GM12864 (cell line): Measurements from ENCODE around the gene ANTXR1.
"Not testable (repeated sequence)": the region's sequence is repeated elsewhere in the genome, so short reads cannot be mapped to it uniquely, and the experiment has no call there.

ENCODE experiments used
- DNase-seq: peaks from one replicate; pipeline ENCODE4 v3.0.0-alpha.2; 2011; ENCODE audit warnings: low read depth
- H3K4me3 ChIP-seq: 2 replicates; pipeline ENCODE4 v1.5.1; 2011; ENCODE audit warnings: mild to moderate bottlenecking, low read depth, low read length, control low read depth
- TF ChIP-seq, protein P1 (sequence below): IDR thresholded peaks from 2 replicates; pipeline ENCODE4 v1.5.1; 2011; ENCODE audit warnings: low read depth, mild to moderate bottlenecking, moderate library complexity, low read length, control low read depth, inconsistent platforms; ENCODE audit errors: missing control alignments

ANTXR1 gene

DNA sequence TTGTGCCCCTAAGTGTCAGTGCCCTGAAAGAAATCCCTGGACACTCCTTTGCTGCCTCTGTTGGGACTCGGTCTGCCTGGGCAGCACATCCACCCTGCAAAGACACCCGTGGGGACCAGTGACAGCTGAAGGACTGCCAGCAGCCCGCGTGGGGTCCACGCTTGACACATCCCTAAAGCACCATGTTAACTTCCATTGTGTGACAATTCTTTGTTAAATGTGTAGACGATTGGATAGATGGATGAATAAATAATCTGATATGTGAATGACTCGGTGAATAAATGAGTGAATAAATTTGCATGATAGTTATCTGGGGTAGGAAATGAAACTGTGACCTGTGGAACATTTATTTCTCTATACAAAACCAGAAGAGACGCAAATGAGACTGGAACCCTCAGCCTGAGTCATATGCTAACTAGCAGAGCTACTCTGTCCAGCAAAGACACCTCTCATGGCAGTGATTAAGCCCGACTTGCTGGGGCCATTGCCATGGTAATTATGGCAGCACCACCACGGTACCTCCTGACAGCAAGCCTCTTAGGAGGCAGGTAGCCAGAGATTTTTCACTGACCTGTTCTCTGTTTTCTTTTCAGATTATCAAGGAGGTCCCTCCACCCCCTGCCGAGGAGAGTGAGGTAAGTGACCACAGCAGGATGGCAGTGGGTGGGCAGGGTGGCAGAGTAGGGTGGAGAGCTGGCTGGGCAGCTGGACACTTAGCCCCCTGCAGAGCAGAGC is 156.8 kb downstream of the ANTXR1 start:
- TF ChIP-seq, protein P1, sequence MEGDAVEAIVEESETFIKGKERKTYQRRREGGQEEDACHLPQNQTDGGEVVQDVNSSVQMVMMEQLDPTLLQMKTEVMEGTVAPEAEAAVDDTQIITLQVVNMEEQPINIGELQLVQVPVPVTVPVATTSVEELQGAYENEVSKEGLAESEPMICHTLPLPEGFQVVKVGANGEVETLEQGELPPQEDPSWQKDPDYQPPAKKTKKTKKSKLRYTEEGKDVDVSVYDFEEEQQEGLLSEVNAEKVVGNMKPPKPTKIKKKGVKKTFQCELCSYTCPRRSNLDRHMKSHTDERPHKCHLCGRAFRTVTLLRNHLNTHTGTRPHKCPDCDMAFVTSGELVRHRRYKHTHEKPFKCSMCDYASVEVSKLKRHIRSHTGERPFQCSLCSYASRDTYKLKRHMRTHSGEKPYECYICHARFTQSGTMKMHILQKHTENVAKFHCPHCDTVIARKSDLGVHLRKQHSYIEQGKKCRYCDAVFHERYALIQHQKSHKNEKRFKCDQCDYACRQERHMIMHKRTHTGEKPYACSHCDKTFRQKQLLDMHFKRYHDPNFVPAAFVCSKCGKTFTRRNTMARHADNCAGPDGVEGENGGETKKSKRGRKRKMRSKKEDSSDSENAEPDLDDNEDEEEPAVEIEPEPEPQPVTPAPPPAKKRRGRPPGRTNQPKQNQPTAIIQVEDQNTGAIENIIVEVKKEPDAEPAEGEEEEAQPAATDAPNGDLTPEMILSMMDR = no peak
- H3K4me3 ChIP-seq = no peak overlapping the region
- DNase-seq = no peak

DNA sequence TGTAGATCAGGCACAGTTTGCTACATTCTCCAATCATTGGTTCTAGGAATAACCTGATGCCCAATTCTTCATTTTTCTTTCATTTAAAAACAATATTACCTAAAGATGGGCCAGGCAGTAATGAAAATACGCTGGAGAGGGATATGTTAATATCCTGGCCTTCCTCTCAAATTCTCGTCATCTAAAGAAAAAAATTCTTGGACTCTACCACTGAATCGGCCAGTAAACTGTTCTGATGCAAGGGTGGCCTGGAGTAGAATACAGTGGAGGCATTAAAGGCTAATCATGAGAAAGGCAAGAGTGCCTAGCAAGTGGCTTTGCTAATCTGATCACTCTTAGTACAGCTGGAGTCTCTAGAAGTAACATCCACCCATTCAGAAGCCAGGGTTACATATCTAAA is 157.7 kb downstream of the ANTXR1 start:
- TF ChIP-seq, protein P1 = no peak
- H3K4me3 ChIP-seq = no peak overlapping the region
- DNase-seq = no peak

DNA sequence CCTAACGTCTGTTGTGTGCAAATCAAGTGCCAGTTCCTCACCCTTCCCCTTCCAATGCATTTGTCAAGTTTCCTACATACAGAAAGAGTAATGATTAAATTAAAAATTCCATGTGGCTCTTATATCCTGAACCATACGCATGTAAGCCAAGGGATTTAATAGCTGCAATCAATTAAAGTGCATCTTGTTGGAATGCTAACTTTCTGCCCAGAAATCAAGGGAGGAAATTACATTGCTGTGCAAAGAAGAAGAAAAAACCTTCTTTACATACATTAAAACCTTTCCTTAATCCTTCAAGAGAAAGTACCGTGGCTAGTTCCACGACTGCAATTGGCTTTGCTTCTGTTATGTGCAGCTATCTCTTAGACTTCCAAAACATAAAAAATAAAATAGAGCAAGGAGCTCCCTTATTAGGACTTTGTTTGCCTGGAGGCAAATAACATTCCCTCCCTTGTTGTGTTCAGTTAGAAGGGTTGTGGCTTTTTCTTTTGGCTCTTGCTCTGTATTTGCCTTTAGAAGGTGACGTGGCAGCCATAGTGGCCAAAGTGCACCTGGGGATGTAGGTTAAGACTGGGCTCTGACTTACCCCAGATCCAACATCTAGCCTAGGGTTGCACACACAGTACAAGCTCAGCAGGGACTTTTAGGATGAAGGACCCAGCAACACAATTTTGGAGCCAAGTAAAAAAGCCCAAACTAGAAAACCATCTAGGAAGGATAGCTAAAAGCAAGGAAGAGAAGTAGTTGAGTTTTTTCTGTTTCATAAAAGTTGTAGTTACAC is 158.3 kb downstream of the ANTXR1 start:
- no peak for DNase-seq

DNA sequence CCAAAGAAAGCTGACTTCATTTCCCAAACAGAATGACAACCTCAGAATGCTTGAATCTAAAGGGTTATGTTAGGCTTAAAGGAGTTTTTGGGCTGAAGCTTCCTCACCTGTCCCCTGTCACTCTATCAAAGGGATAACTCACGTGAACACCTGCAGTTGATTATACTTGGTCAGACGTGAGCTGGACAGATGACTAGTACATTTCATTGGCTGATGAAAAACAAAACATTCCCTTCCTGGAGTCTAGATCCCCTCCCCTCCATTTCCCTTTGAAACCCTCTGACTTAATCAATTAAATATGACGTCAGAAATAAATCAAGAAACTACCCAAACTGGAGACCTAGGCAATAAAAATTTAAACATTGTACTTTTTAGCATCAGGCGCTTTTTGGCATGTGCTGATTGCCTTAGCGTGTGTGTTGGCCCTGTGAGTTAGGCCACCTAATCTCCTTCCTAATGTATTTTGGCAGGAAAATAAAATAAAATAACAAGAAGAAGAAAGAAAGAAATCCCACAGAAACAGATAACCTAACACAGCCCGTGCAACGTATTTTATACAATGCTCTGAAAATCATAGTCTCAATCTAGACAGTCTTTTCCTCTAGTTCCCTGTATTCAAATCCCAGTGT is 159.0 kb downstream of the ANTXR1 start:
- TF ChIP-seq, protein P1 = no peak
- DNase-seq = no peak
- no peak overlapping the region for H3K4me3 ChIP-seq

More for the DNA sequence above, 158.3 kb downstream of the ANTXR1 start:
- no peak overlapping the region for H3K4me3 ChIP-seq
- TF ChIP-seq, protein P1 = no peak

DNA sequence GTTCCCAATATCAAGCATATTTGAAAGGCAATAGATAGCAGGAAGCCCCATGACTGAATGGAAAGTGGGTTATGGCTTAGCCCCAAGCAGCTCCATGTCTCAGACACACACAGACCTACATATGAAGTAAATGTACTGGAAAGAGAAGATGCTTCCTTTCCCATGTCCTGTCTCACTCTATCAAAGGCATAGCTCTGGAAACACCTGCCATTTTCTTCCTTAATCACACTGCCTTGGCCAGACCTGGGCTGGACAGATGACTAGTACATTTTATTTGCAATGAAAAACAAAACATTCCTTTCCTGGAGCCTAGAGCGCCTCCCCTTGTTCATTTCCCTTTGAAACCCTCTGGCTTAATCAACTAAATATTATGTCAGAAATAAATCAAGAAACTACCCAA is 160.7 kb downstream of the ANTXR1 start:
- no peak overlapping the region for H3K4me3 ChIP-seq
- TF ChIP-seq, protein P1 = no peak
- DNase-seq = no peak

GRCh38 chr2:69174211-69174610 is 161.2 kb downstream of the ANTXR1 start:
- not testable (repeated sequence) for DNase-seq, H3K4me3 ChIP-seq
